Measurements from ENCODE around the gene FRMD4B.

GRCh38 chr3:69377262-69377661 lies 8.6 kb downstream of the FRMD4B start:
- TF ChIP-seq POLR2AphosphoS5 (IDR thresholded peaks at IDR 0.05) (no peak), CTCF (IDR thresholded peaks at IDR 0.05) (no peak)

All from transverse colon (tissue), 4 donors.